PC-3 (cell line): ENCODE data around the gene PARD6A. TPM values are rescaled to one million over a fixed set of nuclear protein-coding genes. Genes with fewer than 3 reads are reported as not detected.

Source experiments
- ATAC-seq: fragments of 200-7000 bp; cut with Tn5 transposase; 2 replicates; pipeline ENCODE4 v1.9.1; 2020; ENCODE audit warnings: mild to moderate bottlenecking, moderate library complexity
- BruUV-seq: library from RNA; stranded (reverse); fragments of 400-500 nt; replicated peaks from 2 replicates; lab custom pipeline; 2021; lab: Mats Ljungman, UMichigan
- CTCF ChIA-PET: fragments of 300-600 bp; sonication (Branson Sonifier 250); formaldehyde crosslinking; loops from one replicate; lab custom pipeline; 2022; ENCODE audit warnings: antibody characterized with exemption; lab: Charles Lee
- POLR2A ChIA-PET: fragments of 300-600 bp; sonication (Branson Sonifier 250); formaldehyde crosslinking; loops from one replicate; lab custom pipeline; 2022; ENCODE audit warnings: antibody characterized with exemption; ENCODE audit not compliant: unreplicated experiment; lab: Charles Lee
- DNase-seq: peaks from one replicate; pipeline ENCODE4 v3.0.0-alpha.2; 2015
- H2AFZ ChIP-seq: fragments of 300-600 bp; sonication (generic); 2 replicates; pipeline ENCODE4 v1.6.0; 2016; ENCODE audit warnings: antibody characterized with exemption, low read length
- H3F3A ChIP-seq: fragments of 300-600 bp; sonication (generic); one replicate; pipeline ENCODE4 v1.6.0; 2017; ENCODE audit warnings: antibody characterized with exemption, low read length, control low read depth, mild to moderate bottlenecking; ENCODE audit not compliant: unreplicated experiment
- H3K27ac ChIP-seq: fragments of 300-600 bp; sonication (generic); 2 replicates; pipeline ENCODE4 v1.5.1; 2016; ENCODE audit warnings: mild to moderate bottlenecking, low read length
- H3K27me3 ChIP-seq: fragments of 300-600 bp; sonication (generic); 2 replicates; pipeline ENCODE4 v1.6.1; 2016; ENCODE audit warnings: low read length, mixed read lengths
- H3K36me3 ChIP-seq: fragments of 300-600 bp; sonication (generic); 2 replicates; pipeline ENCODE4 v1.6.1; 2016; ENCODE audit warnings: low read depth, mixed run types, low read length, mixed read lengths
- H3K4me1 ChIP-seq: fragments of 300-600 bp; sonication (generic); 2 replicates; pipeline ENCODE4 v1.5.1; 2016; ENCODE audit warnings: low read length; ENCODE audit not compliant: insufficient read depth
- H3K4me2 ChIP-seq: fragments of 300-600 bp; sonication (generic); 2 replicates; pipeline ENCODE4 v1.6.0; 2016; ENCODE audit warnings: low read length
- H3K4me3 ChIP-seq: fragments of 300-600 bp; sonication (generic); 2 replicates; pipeline ENCODE4 v1.5.1; 2016; ENCODE audit warnings: mild to moderate bottlenecking, low read length, mixed read lengths
- H3K79me2 ChIP-seq: fragments of 300-600 bp; sonication (generic); 2 replicates; pipeline ENCODE4 v1.6.1; 2017; ENCODE audit warnings: low read length, mixed read lengths
- H3K9ac ChIP-seq: fragments of 300-600 bp; sonication (generic); 2 replicates; pipeline ENCODE4 v1.6.0; 2016; ENCODE audit warnings: mild to moderate bottlenecking, low read length
- H3K9me2 ChIP-seq: fragments of 300-600 bp; sonication (generic); replicated peaks from 2 replicates; pipeline ENCODE4 v1.6.1; 2016; ENCODE audit warnings: mixed run types, low read length, mixed read lengths
- H3K9me3 ChIP-seq: fragments of 300-600 bp; sonication (generic); 2 replicates; pipeline ENCODE4 v1.6.1; 2016; ENCODE audit warnings: low read length, mixed read lengths
- H4K20me1 ChIP-seq: fragments of 300-600 bp; sonication (generic); 2 replicates; pipeline ENCODE4 v1.6.1; 2016; ENCODE audit warnings: low read length, mixed read lengths
- EZH2 ChIP-seq: fragments of 300-600 bp; sonication (generic); IDR thresholded peaks from one replicate; pipeline ENCODE4 v1.6.1; 2017; ENCODE audit warnings: antibody characterized with exemption, mild to moderate bottlenecking, low read length; ENCODE audit not compliant: unreplicated experiment
- EZH2phosphoT487 ChIP-seq: fragments of 300-600 bp; sonication (generic); IDR thresholded peaks from 2 replicates; pipeline ENCODE4 v1.6.1; 2018; ENCODE audit warnings: mild to moderate bottlenecking, antibody characterized with exemption, low read length, borderline replicate concordance
- intact Hi-C: fragments of 100-400 bp; cut with micrococcal nuclease; formaldehyde crosslinking; loops from 2 replicates; pipeline ENCODE4 v1.9.0; 2023
- total RNA-seq: library from RNA; depleted of rRNA; stranded (reverse); fragments of >200 nt; gene quantifications from 2 replicates; pipeline ENCODE4 v1.2.3, GENCODE V29; 2014
- TF ChIP-seq, protein P1 (sequence below): fragments of 300-600 bp; sonication (generic); conservative IDR thresholded peaks from 2 replicates; pipeline ENCODE4 v1.5.1; 2017; ENCODE audit warnings: antibody characterized with exemption, low read depth, mild to moderate bottlenecking, low read length

PARD6A gene
- total RNA-seq, 1 experiment from 2014 or later, result 15.1 TPM

DNA sequence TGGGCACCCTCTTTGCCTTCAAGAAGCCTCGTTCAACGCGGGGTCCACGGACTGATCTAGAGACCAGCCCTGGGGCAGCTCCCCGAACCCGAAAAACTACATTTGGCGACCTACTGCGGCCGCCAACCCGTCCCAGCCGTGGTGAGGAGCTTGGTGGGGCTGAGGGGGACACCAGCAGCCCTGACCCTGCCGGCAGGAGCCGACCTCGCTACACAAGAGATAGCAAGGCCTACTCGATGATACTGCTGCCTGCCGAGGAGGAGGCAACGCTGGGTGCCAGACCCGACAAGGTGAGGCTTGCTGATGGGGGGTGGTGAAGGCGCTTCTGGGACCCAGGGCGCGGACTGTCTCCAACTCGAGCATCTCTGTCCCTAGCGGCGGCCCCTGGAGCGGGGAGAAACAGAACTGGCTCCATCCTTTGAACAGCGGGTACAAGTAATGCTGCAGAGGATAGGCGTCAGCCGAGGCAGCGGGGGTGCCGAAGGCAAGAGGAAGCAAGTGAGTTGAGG is 6.3 kb upstream of the PARD6A start:
- ATAC-seq, result no peak
- Histone ChIP-seq H3K36me3 (no peaks in the 10 kb centered on the region), H3K9me3 (no peaks in the 10 kb centered on the region), H3K27me3 (no peaks in the 10 kb centered on the region), H3K27ac (no peak overlapping the region), H3K4me2 (no peak overlapping the region), H3K4me1 (peaks cover 6% of the 10 kb centered on the region; the same call in 1 of the 2 replicates), H3K4me3 (no peak overlapping the region), H3K9me2 (no peaks in the 10 kb centered on the region), H2AFZ (no peak overlapping the region), H3F3A (no peaks in the 10 kb centered on the region), H3K9ac (no peak overlapping the region), H4K20me1 (no peaks in the 10 kb centered on the region), H3K79me2 (peaks cover 8% of the 10 kb centered on the region)
- ChIA-PET CTCF (no interaction called here), POLR2A (no interaction called here)
- intact Hi-C loops, result no loop called here
- BruUV-seq, result no TSS peak
- no peak for TF ChIP-seq EZH2phosphoT487
- no peak for TF ChIP-seq EZH2
- DNase-seq, result no peak

DNA sequence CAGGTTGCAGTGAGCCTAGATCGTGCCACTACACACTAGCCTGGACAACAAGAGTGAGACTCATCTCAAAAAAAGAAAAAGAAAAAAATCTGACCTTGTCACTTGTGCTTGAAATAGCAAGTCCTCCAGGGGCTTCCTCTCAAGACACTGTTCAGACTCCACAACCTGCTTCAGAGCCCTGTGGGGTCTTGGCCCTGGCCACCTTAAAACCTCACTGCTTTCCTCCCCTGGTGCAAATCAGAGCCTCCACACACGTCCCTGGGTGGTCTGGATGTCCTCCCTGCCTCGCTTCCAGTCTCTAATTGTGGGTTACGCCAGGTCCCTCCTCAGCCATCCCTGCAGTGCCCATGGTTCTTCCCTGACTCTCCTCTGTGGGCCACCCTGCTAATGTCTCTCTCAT is 5.4 kb upstream of the PARD6A start:
- peaks cover 1% of the 10 kb centered on the region for H3F3A ChIP-seq
- no TSS peak for BruUV-seq
- H4K20me1 ChIP-seq, result no peaks in the 10 kb centered on the region
- no peak overlapping the region for H3K9ac ChIP-seq
- no peaks in the 10 kb centered on the region for H3K36me3 ChIP-seq
- no peaks in the 10 kb centered on the region for H3K9me2 ChIP-seq
- TF ChIP-seq, protein P1, sequence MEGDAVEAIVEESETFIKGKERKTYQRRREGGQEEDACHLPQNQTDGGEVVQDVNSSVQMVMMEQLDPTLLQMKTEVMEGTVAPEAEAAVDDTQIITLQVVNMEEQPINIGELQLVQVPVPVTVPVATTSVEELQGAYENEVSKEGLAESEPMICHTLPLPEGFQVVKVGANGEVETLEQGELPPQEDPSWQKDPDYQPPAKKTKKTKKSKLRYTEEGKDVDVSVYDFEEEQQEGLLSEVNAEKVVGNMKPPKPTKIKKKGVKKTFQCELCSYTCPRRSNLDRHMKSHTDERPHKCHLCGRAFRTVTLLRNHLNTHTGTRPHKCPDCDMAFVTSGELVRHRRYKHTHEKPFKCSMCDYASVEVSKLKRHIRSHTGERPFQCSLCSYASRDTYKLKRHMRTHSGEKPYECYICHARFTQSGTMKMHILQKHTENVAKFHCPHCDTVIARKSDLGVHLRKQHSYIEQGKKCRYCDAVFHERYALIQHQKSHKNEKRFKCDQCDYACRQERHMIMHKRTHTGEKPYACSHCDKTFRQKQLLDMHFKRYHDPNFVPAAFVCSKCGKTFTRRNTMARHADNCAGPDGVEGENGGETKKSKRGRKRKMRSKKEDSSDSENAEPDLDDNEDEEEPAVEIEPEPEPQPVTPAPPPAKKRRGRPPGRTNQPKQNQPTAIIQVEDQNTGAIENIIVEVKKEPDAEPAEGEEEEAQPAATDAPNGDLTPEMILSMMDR, result no peak
- no peak for TF ChIP-seq EZH2phosphoT487
- no peak for TF ChIP-seq EZH2
- H2AFZ ChIP-seq, result no peak overlapping the region
- DNase-seq (no peak), ATAC-seq (no peak)
- H3K4me3 ChIP-seq, result no peak overlapping the region
- ChIA-PET CTCF (no interaction called here), POLR2A (no interaction called here)
- no peaks in the 10 kb centered on the region for H3K9me3 ChIP-seq
- H3K79me2 ChIP-seq, result peaks cover 11% of the 10 kb centered on the region
- no peaks in the 10 kb centered on the region for H3K27me3 ChIP-seq
- H3K27ac ChIP-seq, result no peak overlapping the region
- peaks cover 6% of the 10 kb centered on the region; the same call in 1 of the 2 replicates for H3K4me1 ChIP-seq
- intact Hi-C loops, result no loop called here
- no peak overlapping the region for H3K4me2 ChIP-seq

DNA sequence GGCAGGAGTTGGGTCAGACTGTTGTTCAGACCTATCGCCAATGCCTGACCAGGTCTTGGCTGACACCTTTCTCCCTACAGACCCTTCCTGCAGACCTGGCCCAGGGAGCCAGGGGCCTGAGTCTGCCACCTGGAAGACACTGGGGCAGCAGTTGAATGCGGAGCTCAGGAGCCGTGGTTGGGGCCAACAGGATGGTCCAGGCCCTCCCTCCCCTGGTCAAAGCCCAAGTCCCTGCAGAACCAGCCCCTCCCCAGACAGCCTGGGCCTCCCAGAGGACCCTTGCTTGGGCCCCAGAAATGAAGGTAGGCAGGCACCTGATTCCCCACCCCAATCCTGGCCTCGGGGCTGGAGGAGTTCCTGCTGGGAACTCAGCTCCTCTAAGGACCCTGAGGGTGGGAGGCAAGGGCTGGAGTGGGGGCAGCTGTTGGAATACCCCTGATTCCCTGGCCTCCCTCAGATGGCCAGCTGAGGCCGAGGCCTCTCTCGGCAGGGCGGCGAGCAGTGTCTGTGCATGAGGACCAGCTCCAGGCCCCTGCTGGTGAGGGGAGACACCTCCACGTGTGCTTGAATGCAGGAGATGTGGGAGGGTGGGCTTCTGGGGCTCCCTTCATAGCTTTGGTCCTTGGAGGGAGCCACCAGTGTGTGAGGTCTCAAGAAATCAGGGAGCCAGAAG is 4.3 kb upstream of the PARD6A start:
- Histone ChIP-seq H3K9ac (no peak overlapping the region), H3K36me3 (no peaks in the 10 kb centered on the region), H3K27me3 (no peaks in the 10 kb centered on the region), H2AFZ (no peak overlapping the region), H3K27ac (no peak overlapping the region), H3F3A (peaks cover 3% of the 10 kb centered on the region), H4K20me1 (no peaks in the 10 kb centered on the region), H3K4me1 (peaks cover 6% of the 10 kb centered on the region; the same call in 1 of the 2 replicates), H3K4me2 (no peak overlapping the region), H3K9me2 (no peaks in the 10 kb centered on the region), H3K9me3 (no peaks in the 10 kb centered on the region), H3K79me2 (peaks cover 11% of the 10 kb centered on the region), H3K4me3 (no peak overlapping the region)
- CTCF ChIA-PET, result no interaction called here
- BruUV-seq, result no TSS peak
- intact Hi-C loops, result no loop called here
- TF ChIP-seq EZH2phosphoT487, result no peak
- no peak for TF ChIP-seq EZH2
- TF ChIP-seq, protein P1, result no peak
- POLR2A ChIA-PET, result no interaction called here
- ATAC-seq, result no peak
- DNase-seq, result no peak
